Measurements from ENCODE around the gene MICAL2.
A peak's percentile ranks its signal among the peaks of the same experiment; 100 is the strongest.

Gene MICAL2

DNA sequence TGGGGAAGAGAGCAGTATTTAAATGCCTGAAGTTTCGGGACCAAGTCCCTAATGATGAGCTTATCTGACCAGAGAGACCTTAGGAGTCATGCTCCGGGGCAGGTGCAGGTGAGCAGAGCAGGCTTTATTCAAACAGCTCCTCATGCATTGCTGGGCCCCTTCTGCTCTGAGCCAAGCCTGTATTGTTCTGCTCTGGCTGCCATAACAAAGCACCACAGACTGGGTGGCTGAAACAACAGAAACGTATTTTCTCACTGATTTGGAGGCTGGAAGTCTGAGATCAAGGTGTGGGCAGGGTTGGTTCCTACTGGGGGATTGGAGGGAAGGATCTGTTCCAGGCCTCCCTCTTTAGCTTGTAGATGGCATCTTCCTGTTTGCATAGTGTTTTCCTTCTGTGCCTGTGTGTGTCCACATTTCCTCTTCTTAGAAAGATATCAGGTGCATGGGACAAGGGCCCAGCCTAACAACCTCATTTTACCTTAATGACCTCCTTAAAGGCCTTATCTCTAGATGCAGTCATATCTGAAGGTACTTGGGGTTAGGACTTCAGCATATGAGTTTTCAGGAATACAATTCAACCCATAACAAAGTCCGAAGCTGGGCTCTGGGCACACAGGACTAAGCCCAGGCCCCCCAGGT, 169.9 kb downstream of the MICAL2 start:
- Histone ChIP-seq H3K36me3 (ENCODE audit: insufficient read depth, low read length) (no peaks in the 10 kb centered on the region), H3K4me1 (ENCODE audit: control insufficient read depth, insufficient read depth, low read length) (peaks cover 42% of the 10 kb centered on the region), H3K27me3 (ENCODE audit: control insufficient read depth, insufficient read depth, low read length) (no peaks in the 10 kb centered on the region), H3K4me3 (ENCODE audit: low read length) (no peak overlapping the region), H3K9ac (ENCODE audit: low read depth, low read length) (peak overlapping the region; percentile 28), H3K9me3 (replicated peaks; ENCODE audit: low read length) (no peaks in the 10 kb centered on the region), H3K4me2 (ENCODE audit: low read length) (no peak overlapping the region)

DNA sequence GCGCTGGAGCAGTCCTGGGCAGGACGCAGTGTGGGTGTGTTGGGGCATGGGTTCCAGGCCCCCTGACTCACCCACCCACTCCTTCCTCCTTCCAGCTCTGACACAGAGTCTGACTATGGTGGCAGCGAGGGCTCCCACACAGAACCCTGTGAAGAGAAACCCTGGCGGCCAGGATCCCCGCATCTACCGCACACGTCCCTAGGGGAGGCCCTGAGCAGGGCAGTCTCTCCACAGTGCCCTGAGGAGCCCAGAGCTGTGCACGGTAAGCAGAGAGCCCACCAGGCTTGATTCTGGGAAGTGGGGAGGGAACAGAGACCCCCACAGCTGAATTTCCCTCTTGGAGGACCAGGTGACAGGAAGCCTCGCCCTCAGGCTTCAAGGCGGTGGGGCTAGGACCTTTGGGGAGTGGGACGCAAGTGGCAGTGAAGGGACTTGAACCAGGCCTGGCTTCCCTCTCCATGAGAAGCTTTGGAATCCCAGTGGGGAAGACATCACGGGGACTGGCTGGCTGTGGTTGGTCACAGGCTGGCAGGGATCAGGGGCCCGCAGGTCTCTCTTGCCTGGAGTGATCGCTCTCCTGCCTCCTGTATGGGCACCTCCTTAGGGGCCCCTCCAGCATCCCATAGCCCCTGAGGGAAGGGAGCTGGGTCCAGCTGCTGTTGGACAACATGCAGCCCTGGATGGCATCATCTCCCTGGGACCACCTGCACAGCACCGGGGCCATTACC, 170.6 kb downstream of the MICAL2 start:
- Histone ChIP-seq H3K9ac (ENCODE audit: low read depth, low read length) (peak overlapping the region; percentile 28), H3K27me3 (ENCODE audit: control insufficient read depth, insufficient read depth, low read length) (no peaks in the 10 kb centered on the region), H3K4me2 (ENCODE audit: low read length) (no peak overlapping the region), H3K36me3 (ENCODE audit: insufficient read depth, low read length) (no peaks in the 10 kb centered on the region), H3K9me3 (replicated peaks; ENCODE audit: low read length) (no peaks in the 10 kb centered on the region), H3K4me3 (ENCODE audit: low read length) (no peak overlapping the region), H3K4me1 (ENCODE audit: control insufficient read depth, insufficient read depth, low read length) (peaks cover 49% of the 10 kb centered on the region)

DNA sequence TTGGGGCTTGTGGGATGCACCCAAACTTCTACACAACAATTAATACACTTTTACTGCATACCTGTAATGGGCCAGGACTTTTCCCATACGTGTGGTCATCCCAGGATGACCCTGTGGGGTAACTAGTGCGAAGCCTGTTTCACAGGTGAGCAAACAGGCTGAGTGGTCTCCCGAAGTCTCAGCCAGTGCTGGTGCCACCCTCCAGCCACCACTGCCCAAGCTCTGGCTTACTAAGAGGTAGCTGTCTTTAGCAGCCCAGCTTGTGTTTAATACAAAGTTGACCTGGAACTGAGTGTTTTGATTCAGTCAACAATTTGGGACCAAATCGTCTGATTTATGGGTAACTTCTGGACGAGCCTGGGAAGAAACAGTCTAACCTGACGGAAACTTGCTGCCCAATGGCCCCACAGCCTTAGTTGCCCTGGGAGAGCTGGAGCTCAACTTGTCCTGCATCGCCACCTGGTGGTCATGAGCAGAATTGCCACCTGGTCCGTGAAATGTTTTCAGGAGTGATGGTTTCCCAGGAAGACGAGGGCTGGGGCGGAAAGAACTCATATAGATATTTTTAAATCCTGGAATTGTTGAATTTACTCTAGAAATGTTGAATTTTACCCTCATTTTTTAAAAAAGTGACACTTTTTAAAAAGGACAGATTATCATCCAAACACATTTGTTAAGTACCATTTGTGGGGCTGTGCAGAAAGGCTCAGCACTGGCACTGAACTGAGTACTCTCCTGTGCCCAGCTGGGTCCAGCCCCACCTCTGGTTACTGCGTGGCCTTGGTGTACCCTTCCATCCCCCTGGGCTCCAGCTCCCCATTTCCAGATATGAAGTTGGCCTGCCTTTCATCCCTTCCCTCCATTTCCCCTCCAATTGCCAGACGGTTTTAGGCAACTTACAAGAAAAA, 171.4 kb downstream of the MICAL2 start:
- Histone ChIP-seq H3K9ac (ENCODE audit: low read depth, low read length) (peak overlapping the region; percentile 60), H3K36me3 (ENCODE audit: insufficient read depth, low read length) (no peaks in the 10 kb centered on the region), H3K4me2 (ENCODE audit: low read length) (no peak overlapping the region), H3K4me3 (ENCODE audit: low read length) (no peak overlapping the region), H3K27me3 (ENCODE audit: control insufficient read depth, insufficient read depth, low read length) (no peaks in the 10 kb centered on the region), H3K4me1 (ENCODE audit: control insufficient read depth, insufficient read depth, low read length) (peaks cover 57% of the 10 kb centered on the region), H3K9me3 (replicated peaks; ENCODE audit: low read length) (no peaks in the 10 kb centered on the region)

GRCh38 chr11:12282676-12283075, 172.3 kb downstream of the MICAL2 start:
- Histone ChIP-seq H3K9ac (ENCODE audit: low read depth, low read length) (peak overlapping the region; percentile 60), H3K4me2 (ENCODE audit: low read length) (no peak overlapping the region), H3K27me3 (ENCODE audit: control insufficient read depth, insufficient read depth, low read length) (no peaks in the 10 kb centered on the region), H3K9me3 (replicated peaks; ENCODE audit: low read length) (no peaks in the 10 kb centered on the region), H3K4me1 (ENCODE audit: control insufficient read depth, insufficient read depth, low read length) (peaks cover 64% of the 10 kb centered on the region), H3K4me3 (ENCODE audit: low read length) (no peak overlapping the region), H3K36me3 (ENCODE audit: insufficient read depth, low read length) (no peaks in the 10 kb centered on the region)

DNA sequence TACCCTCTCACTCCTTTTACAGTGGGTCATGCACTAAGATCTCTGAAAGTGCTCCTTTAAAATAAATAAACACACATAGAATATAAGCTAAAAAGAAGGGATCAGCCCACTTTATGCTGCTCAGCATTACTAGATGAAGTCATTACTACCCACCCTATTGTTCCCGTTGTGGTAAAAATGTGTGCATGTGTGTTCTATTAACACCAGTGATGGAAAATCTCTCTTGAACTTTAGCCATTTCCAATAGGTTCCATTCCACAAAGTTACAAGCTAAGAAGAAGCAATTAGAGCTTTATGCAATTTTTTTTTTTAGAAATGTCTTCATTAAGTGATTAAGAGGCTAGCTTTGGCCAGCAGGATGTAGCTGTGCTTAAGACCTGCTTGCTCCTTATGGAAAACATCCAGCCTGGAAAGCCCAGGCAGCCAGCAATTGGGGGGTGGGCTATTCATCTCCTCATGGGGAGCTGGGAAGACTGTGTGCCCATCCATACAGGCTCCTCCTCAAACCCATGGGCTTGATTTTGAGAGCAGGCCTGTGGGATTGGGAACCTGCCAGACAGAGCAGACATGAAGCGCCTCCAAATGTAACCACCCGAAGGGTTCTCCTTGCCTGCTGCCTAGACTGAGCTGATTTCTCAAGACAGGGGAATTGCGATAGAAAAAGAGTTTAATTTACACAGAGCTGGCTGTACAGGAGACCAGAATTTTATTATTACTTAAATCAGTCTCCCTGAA, 174.1 kb downstream of the MICAL2 start:
- Histone ChIP-seq H3K9me3 (replicated peaks; ENCODE audit: low read length) (no peaks in the 10 kb centered on the region), H3K4me1 (ENCODE audit: control insufficient read depth, insufficient read depth, low read length) (peaks cover 78% of the 10 kb centered on the region), H3K36me3 (ENCODE audit: insufficient read depth, low read length) (no peaks in the 10 kb centered on the region), H3K27me3 (ENCODE audit: control insufficient read depth, insufficient read depth, low read length) (no peaks in the 10 kb centered on the region), H3K4me3 (ENCODE audit: low read length) (peak overlapping the region; percentile 0), H3K9ac (ENCODE audit: low read depth, low read length) (peak overlapping the region; percentile 86), H3K4me2 (ENCODE audit: low read length) (peak overlapping the region; percentile 77)

- Histone ChIP-seq H3K4me1 (ENCODE audit: control insufficient read depth, insufficient read depth, low read length) (peaks cover 78% of the 10 kb centered on the region), H3K9ac (ENCODE audit: low read depth, low read length) (peak overlapping the region; percentile 86), H3K9me3 (replicated peaks; ENCODE audit: low read length) (no peaks in the 10 kb centered on the region), H3K4me3 (ENCODE audit: low read length) (peak overlapping the region; percentile 0), H3K36me3 (ENCODE audit: insufficient read depth, low read length) (no peaks in the 10 kb centered on the region), H3K4me2 (ENCODE audit: low read length) (peak overlapping the region; percentile 77), H3K27me3 (ENCODE audit: control insufficient read depth, insufficient read depth, low read length) (no peaks in the 10 kb centered on the region)
Observed at GRCh38 chr11:12285106-12285505, 174.7 kb downstream of the MICAL2 start.

GRCh38 chr11:12285811-12286222, 175.4 kb downstream of the MICAL2 start:
- Histone ChIP-seq H3K4me1 (ENCODE audit: control insufficient read depth, insufficient read depth, low read length) (peaks cover 72% of the 10 kb centered on the region), H3K4me2 (ENCODE audit: low read length) (peak overlapping the region; percentile 77), H3K9ac (ENCODE audit: low read depth, low read length) (peak overlapping the region; percentile 86), H3K36me3 (ENCODE audit: insufficient read depth, low read length) (no peaks in the 10 kb centered on the region), H3K4me3 (ENCODE audit: low read length) (peak overlapping the region; percentile 56), H3K9me3 (replicated peaks; ENCODE audit: low read length) (no peaks in the 10 kb centered on the region), H3K27me3 (ENCODE audit: control insufficient read depth, insufficient read depth, low read length) (no peaks in the 10 kb centered on the region)

GRCh38 chr11:12286606-12287005, 176.2 kb downstream of the MICAL2 start:
- Histone ChIP-seq H3K4me3 (ENCODE audit: low read length) (peak overlapping the region; percentile 56), H3K9ac (ENCODE audit: low read depth, low read length) (peak overlapping the region; percentile 86), H3K4me2 (ENCODE audit: low read length) (peak overlapping the region; percentile 77), H3K27me3 (ENCODE audit: control insufficient read depth, insufficient read depth, low read length) (no peaks in the 10 kb centered on the region), H3K9me3 (replicated peaks; ENCODE audit: low read length) (no peaks in the 10 kb centered on the region), H3K4me1 (ENCODE audit: control insufficient read depth, insufficient read depth, low read length) (peaks cover 64% of the 10 kb centered on the region), H3K36me3 (ENCODE audit: insufficient read depth, low read length) (no peaks in the 10 kb centered on the region)

GRCh38 chr11:12287009-12287373, 176.6 kb downstream of the MICAL2 start:
- no peaks in the 10 kb centered on the region for H3K27me3 ChIP-seq (ENCODE audit: control insufficient read depth, insufficient read depth, low read length)
- H3K4me1 ChIP-seq (ENCODE audit: control insufficient read depth, insufficient read depth, low read length) = peaks cover 61% of the 10 kb centered on the region
- peak overlapping the region; percentile 81 for H3K4me2 ChIP-seq (ENCODE audit: low read length)
- H3K9me3 ChIP-seq (replicated peaks; ENCODE audit: low read length) = no peaks in the 10 kb centered on the region
- H3K9ac ChIP-seq (ENCODE audit: low read depth, low read length) = peak overlapping the region; percentile 86
- H3K4me3 ChIP-seq (ENCODE audit: low read length) = peak overlapping the region; percentile 63
- H3K36me3 ChIP-seq (ENCODE audit: insufficient read depth, low read length) = no peaks in the 10 kb centered on the region

GRCh38 chr11:12287374-12288211, 177.2 kb downstream of the MICAL2 start:
- H3K36me3 ChIP-seq (ENCODE audit: insufficient read depth, low read length) = no peaks in the 10 kb centered on the region
- peak overlapping the region; percentile 81 for H3K4me2 ChIP-seq (ENCODE audit: low read length)
- peak overlapping the region; percentile 63 for H3K4me3 ChIP-seq (ENCODE audit: low read length)
- H3K4me1 ChIP-seq (ENCODE audit: control insufficient read depth, insufficient read depth, low read length) = peaks cover 55% of the 10 kb centered on the region
- no peaks in the 10 kb centered on the region for H3K27me3 ChIP-seq (ENCODE audit: control insufficient read depth, insufficient read depth, low read length)
- peak overlapping the region; percentile 86 for H3K9ac ChIP-seq (ENCODE audit: low read depth, low read length)
- H3K9me3 ChIP-seq (replicated peaks; ENCODE audit: low read length) = no peaks in the 10 kb centered on the region

Data from skeletal muscle satellite cell (primary cell).